ENCODE measurements around the gene THSD7A.

The THSD7A gene

GRCh38 chr7:11726001-11726793, 105.8 kb downstream of the THSD7A start:
- Histone ChIP-seq H3K79me2 (ENCODE audit: low read length) (no peaks in the 10 kb centered on the region), H3K4me1 (ENCODE audit: low read length) (no peaks in the 10 kb centered on the region), H3K27ac (ENCODE audit: low read length) (no peak overlapping the region), H3K9me2 (replicated peaks; ENCODE audit: insufficient read depth, low read length) (no peaks in the 10 kb centered on the region), H3K27me3 (replicated peaks; ENCODE audit: insufficient read depth, low read length) (no peaks in the 10 kb centered on the region), H3K36me3 (replicated peaks; ENCODE audit: insufficient read depth, low read length) (no peaks in the 10 kb centered on the region), H3F3A (ENCODE audit: insufficient read depth, low read length) (no peaks in the 10 kb centered on the region), H4K20me1 (ENCODE audit: insufficient read depth, low read length) (no peaks in the 10 kb centered on the region), H3K9ac (ENCODE audit: low read length) (no peak overlapping the region), H2AFZ (ENCODE audit: low read length) (no peak overlapping the region), H3K9me3 (replicated peaks; ENCODE audit: insufficient read depth, low read length) (no peaks in the 10 kb centered on the region), H3K4me3 (ENCODE audit: low read length) (no peak overlapping the region), H3K4me2 (ENCODE audit: low read depth, low read length) (no peak overlapping the region)
- TF ChIP-seq, protein P1, sequence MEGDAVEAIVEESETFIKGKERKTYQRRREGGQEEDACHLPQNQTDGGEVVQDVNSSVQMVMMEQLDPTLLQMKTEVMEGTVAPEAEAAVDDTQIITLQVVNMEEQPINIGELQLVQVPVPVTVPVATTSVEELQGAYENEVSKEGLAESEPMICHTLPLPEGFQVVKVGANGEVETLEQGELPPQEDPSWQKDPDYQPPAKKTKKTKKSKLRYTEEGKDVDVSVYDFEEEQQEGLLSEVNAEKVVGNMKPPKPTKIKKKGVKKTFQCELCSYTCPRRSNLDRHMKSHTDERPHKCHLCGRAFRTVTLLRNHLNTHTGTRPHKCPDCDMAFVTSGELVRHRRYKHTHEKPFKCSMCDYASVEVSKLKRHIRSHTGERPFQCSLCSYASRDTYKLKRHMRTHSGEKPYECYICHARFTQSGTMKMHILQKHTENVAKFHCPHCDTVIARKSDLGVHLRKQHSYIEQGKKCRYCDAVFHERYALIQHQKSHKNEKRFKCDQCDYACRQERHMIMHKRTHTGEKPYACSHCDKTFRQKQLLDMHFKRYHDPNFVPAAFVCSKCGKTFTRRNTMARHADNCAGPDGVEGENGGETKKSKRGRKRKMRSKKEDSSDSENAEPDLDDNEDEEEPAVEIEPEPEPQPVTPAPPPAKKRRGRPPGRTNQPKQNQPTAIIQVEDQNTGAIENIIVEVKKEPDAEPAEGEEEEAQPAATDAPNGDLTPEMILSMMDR (IDR thresholded peaks at IDR 0.05; ENCODE audit: low read length): no peak
- no peak for TF ChIP-seq EZH2phosphoT487 (IDR thresholded peaks at IDR 0.05; ENCODE audit: low read length)
- TF ChIP-seq EZH2 (optimal IDR thresholded peaks at IDR 0.05; ENCODE audit: low read depth, low read length): no peak
- DNase-seq: no peak

- Histone ChIP-seq H4K20me1 (ENCODE audit: insufficient read depth, low read length) (no peaks in the 10 kb centered on the region), H3K4me2 (ENCODE audit: low read depth, low read length) (no peak overlapping the region), H3K9me3 (replicated peaks; ENCODE audit: insufficient read depth, low read length) (no peaks in the 10 kb centered on the region), H3K79me2 (ENCODE audit: low read length) (no peaks in the 10 kb centered on the region), H3K36me3 (replicated peaks; ENCODE audit: insufficient read depth, low read length) (no peaks in the 10 kb centered on the region), H3K27ac (ENCODE audit: low read length) (no peak overlapping the region), H3F3A (ENCODE audit: insufficient read depth, low read length) (no peaks in the 10 kb centered on the region), H3K4me3 (ENCODE audit: low read length) (no peak overlapping the region), H3K4me1 (ENCODE audit: low read length) (no peaks in the 10 kb centered on the region), H3K9ac (ENCODE audit: low read length) (no peak overlapping the region), H3K27me3 (replicated peaks; ENCODE audit: insufficient read depth, low read length) (no peaks in the 10 kb centered on the region), H2AFZ (ENCODE audit: low read length) (no peak overlapping the region), H3K9me2 (replicated peaks; ENCODE audit: insufficient read depth, low read length) (no peaks in the 10 kb centered on the region)
- no peak for DNase-seq
- TF ChIP-seq EZH2phosphoT487 (IDR thresholded peaks at IDR 0.05; ENCODE audit: low read length) (no peak), EZH2 (optimal IDR thresholded peaks at IDR 0.05; ENCODE audit: low read depth, low read length) (no peak)
Observed at GRCh38 chr7:11716185-11716584, 115.8 kb downstream of the THSD7A start.

GRCh38 chr7:11714676-11715075, 117.3 kb downstream of the THSD7A start:
- Histone ChIP-seq H2AFZ (ENCODE audit: low read length) (no peak overlapping the region), H3K27me3 (replicated peaks; ENCODE audit: insufficient read depth, low read length) (no peaks in the 10 kb centered on the region), H3K36me3 (replicated peaks; ENCODE audit: insufficient read depth, low read length) (no peaks in the 10 kb centered on the region), H3K9me3 (replicated peaks; ENCODE audit: insufficient read depth, low read length) (no peaks in the 10 kb centered on the region), H3K4me2 (ENCODE audit: low read depth, low read length) (no peak overlapping the region), H3K79me2 (ENCODE audit: low read length) (no peaks in the 10 kb centered on the region), H3K4me1 (ENCODE audit: low read length) (no peaks in the 10 kb centered on the region), H4K20me1 (ENCODE audit: insufficient read depth, low read length) (no peaks in the 10 kb centered on the region), H3K27ac (ENCODE audit: low read length) (no peak overlapping the region), H3K9ac (ENCODE audit: low read length) (no peak overlapping the region), H3F3A (ENCODE audit: insufficient read depth, low read length) (no peaks in the 10 kb centered on the region), H3K4me3 (ENCODE audit: low read length) (no peak overlapping the region), H3K9me2 (replicated peaks; ENCODE audit: insufficient read depth, low read length) (no peaks in the 10 kb centered on the region)
- no peak for DNase-seq
- TF ChIP-seq, protein P1 (IDR thresholded peaks at IDR 0.05; ENCODE audit: low read length): no peak
- no peak for TF ChIP-seq EZH2 (optimal IDR thresholded peaks at IDR 0.05; ENCODE audit: low read depth, low read length)
- no peak for TF ChIP-seq EZH2phosphoT487 (IDR thresholded peaks at IDR 0.05; ENCODE audit: low read length)

DNA sequence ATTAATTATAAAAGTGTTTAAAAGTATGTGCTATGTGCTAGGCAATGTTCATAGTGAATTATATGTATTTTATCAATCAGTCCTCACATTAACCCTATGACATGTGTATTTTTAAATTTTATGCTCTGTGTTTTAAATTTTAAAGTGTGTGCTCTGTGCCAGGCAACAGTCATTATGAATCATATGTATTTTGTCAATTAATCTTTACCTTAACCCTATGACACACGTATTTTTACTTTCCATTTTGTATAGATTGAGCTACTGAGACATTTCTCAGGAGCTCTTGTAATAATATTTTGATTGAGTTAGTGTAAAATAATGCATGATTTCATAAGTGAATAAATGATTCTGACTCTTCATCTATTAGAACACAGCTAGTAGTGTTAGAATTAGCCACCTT, 117.8 kb downstream of the THSD7A start:
- Histone ChIP-seq H3K4me1 (ENCODE audit: low read length) (no peaks in the 10 kb centered on the region), H3K27ac (ENCODE audit: low read length) (no peak overlapping the region)

More for the DNA sequence above, 117.8 kb downstream of the THSD7A start:
- Histone ChIP-seq H3K4me3 (ENCODE audit: low read length) (no peak overlapping the region), H3F3A (ENCODE audit: insufficient read depth, low read length) (no peaks in the 10 kb centered on the region), H3K79me2 (ENCODE audit: low read length) (no peaks in the 10 kb centered on the region), H2AFZ (ENCODE audit: low read length) (no peak overlapping the region), H3K36me3 (replicated peaks; ENCODE audit: insufficient read depth, low read length) (no peaks in the 10 kb centered on the region), H3K9me2 (replicated peaks; ENCODE audit: insufficient read depth, low read length) (no peaks in the 10 kb centered on the region), H3K27me3 (replicated peaks; ENCODE audit: insufficient read depth, low read length) (no peaks in the 10 kb centered on the region), H3K9ac (ENCODE audit: low read length) (no peak overlapping the region), H3K9me3 (replicated peaks; ENCODE audit: insufficient read depth, low read length) (no peaks in the 10 kb centered on the region), H3K4me2 (ENCODE audit: low read depth, low read length) (no peak overlapping the region), H4K20me1 (ENCODE audit: insufficient read depth, low read length) (no peaks in the 10 kb centered on the region)
- no peak for DNase-seq
- TF ChIP-seq, protein P1 (IDR thresholded peaks at IDR 0.05; ENCODE audit: low read length): no peak
- TF ChIP-seq EZH2 (optimal IDR thresholded peaks at IDR 0.05; ENCODE audit: low read depth, low read length): no peak
- TF ChIP-seq EZH2phosphoT487 (IDR thresholded peaks at IDR 0.05; ENCODE audit: low read length): no peak
